OCI-LY7 (cell line): ENCODE measurements around the gene ARMC9.

Experiments
- EZH2phosphoT487 ChIP-seq: fragments of 200-600 bp; sonication (generic); IDR thresholded peaks from 2 replicates; pipeline ENCODE4 v1.6.1; 2018; ENCODE audit warnings: low read depth, borderline replicate concordance, mild to moderate bottlenecking, mixed run types, antibody characterized with exemption, low read length, moderate library complexity, mixed read lengths
- TF ChIP-seq, protein P1 (sequence below): fragments of 200-600 bp; sonication (generic); conservative IDR thresholded peaks from 2 replicates; pipeline ENCODE4 v1.5.1; 2014; ENCODE audit warnings: mild to moderate bottlenecking, antibody characterized with exemption, low read length, moderate library complexity, mixed read lengths

GRCh38 chr2:231222318-231223000, 24.0 kb downstream of the ARMC9 start:
- TF ChIP-seq, protein P1, sequence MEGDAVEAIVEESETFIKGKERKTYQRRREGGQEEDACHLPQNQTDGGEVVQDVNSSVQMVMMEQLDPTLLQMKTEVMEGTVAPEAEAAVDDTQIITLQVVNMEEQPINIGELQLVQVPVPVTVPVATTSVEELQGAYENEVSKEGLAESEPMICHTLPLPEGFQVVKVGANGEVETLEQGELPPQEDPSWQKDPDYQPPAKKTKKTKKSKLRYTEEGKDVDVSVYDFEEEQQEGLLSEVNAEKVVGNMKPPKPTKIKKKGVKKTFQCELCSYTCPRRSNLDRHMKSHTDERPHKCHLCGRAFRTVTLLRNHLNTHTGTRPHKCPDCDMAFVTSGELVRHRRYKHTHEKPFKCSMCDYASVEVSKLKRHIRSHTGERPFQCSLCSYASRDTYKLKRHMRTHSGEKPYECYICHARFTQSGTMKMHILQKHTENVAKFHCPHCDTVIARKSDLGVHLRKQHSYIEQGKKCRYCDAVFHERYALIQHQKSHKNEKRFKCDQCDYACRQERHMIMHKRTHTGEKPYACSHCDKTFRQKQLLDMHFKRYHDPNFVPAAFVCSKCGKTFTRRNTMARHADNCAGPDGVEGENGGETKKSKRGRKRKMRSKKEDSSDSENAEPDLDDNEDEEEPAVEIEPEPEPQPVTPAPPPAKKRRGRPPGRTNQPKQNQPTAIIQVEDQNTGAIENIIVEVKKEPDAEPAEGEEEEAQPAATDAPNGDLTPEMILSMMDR: no peak
- no peak for TF ChIP-seq EZH2phosphoT487
